Posterior cingulate gyrus (tissue), 11 donors: ENCODE data around the gene TSHZ3.
A peak's percentile ranks its signal among the peaks of the same experiment; 100 is the strongest.

ENCODE experiments used
- DNase-seq, 10 donors: peaks; one replicate each; pipeline versions ENCODE4 v3.0.0 to v3.0.0-alpha.2; 2020 to 2021; ENCODE audit warnings: mixed read lengths in 3 of 10
- intact Hi-C: fragments of 100-400 bp; cut with DNase I; formaldehyde crosslinking; loops from one replicate; pipeline ENCODE4 v1.15.1; 2023

TSHZ3 gene

DNA sequence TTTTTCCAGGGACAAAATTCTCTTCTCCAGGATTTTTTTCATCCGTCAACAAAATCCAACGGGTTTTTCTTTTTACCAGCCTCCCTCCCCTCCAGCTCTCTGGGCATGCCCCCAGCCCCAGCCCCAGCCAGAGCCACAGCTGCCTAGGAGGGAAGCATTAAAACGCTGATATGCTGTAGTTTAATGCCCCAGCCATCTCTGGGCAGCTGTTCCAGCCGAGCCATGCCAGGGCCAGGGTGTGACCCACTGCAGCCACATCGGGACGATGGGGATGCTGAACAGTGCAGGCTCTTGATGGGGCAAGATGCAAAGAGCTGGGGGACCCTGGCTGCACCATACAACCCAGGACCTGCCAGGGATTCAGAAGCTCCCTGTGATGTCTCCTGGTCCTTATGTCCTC is 32.1 kb downstream of the TSHZ3 start:
- intact Hi-C loops, result no loop called here
- peak in 1 of 10 donors; percentile 80 for DNase-seq

DNA sequence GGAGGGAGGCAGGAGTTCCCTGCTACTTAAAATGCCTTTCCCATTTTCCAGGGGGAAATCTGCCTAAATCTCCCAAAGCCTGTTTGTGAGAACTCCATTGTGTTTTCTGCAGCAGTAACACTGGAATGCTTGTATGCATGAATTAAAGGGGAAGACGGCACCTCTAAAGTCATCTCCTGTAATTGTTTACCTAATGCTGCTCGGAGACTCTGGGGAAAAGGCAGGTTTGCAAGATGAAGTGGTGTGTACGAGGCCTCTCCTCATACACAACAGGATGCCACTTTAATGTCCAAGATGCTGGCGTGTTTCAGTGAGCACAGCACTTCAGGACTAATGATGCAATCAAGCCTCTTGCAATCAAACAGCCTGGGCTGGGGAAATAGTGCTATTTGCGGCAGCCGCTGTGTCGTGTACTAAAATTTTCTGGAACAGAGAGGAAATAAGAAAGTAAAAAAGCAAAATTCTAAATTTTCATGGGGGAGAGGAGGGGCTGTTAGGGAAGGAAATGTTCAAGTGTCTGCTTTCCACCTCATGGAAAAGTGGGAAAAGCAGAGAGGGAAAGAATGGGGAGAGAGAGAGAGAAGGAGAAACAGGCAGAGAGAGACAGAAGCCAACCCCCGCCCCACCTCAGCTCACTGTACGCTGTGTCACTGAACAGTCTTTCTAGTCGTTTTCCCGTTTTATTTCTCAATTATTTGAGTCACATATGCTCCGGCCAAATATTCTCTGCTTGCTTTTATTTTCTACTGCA is 32.9 kb downstream of the TSHZ3 start:
- DNase-seq, result peak in 3 of 10 donors; percentile 38 to 86 (median 48)
- intact Hi-C loops, result no loop called here

DNA sequence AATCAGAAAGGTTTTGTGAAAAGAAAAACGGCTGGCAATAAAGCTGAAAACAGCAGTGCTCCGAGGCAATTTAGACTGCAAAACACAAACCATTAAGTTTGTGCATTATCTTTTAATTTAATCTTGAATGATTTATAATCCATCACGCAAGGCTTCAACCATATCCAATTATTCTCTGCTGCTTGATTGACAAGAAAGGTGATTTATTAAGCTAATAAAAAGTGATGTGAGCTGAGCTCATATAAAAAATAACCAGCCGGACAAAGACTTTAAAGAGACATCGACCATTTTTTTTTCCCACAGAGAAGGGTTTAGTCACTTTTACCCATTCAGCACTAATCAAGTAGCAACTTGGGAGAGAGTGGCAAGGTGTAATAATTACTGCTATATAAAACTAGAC is 33.6 kb downstream of the TSHZ3 start:
- no peak for DNase-seq
- intact Hi-C loops, result no loop called here

DNA sequence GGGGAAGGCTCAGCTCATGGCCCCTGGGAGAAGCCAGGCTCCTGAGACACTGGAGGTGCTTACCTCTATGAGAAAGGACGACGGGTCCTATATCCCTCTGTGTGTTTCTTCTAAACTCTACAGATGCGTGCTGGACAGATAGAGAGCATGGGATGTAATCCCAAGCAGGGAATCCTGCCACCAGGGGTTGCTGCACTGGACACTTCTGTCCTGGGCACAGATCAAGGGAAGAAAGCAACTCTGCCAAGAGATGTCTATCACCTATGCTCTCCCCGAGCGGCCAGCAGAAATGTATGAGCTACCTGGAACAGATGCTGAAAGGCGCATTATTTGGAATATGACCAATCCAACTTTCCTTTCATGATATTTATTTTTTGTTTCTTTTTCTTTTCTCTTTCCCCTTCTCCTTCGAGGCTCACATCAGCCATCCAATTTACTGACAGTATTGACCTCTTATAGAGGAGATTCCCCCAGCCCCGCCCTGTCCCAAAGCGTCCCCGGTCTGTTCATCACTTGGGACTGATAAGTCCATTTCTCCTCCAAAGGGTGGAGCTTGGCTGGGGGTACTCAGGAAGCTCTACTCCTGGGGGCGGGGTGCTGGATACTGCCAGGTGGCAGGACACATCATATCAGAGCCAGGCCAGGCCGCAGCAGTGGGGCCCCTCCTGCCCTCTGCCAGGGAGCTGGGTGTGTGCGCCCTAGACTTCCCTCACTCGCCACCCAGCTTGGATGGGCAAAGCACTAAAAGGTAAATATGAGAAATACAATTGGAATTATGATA is 34.2 kb downstream of the TSHZ3 start:
- intact Hi-C loops, result no loop called here
- DNase-seq, result peak in 1 of 10 donors; percentile 81

DNA sequence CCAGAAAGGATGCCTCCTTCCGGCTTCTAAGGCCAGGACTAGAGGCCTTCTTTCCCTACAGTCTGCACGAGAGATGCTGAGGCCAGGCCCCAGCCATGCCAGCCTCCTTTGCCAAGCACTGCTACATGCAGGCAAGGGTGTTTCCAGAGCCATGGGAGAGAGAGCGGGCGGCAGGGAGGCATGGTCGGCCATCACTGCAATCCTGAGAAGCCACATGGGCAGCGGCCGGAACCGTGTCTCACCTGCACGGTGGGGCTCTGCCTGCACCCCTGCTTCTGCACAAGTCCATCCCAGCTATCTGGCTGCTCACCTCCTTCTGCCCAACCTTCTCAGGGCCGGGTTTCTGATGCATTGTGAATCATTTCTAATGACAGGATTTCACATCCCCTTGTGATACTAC is 35.1 kb downstream of the TSHZ3 start:
- intact Hi-C loops, result no loop called here

DNA sequence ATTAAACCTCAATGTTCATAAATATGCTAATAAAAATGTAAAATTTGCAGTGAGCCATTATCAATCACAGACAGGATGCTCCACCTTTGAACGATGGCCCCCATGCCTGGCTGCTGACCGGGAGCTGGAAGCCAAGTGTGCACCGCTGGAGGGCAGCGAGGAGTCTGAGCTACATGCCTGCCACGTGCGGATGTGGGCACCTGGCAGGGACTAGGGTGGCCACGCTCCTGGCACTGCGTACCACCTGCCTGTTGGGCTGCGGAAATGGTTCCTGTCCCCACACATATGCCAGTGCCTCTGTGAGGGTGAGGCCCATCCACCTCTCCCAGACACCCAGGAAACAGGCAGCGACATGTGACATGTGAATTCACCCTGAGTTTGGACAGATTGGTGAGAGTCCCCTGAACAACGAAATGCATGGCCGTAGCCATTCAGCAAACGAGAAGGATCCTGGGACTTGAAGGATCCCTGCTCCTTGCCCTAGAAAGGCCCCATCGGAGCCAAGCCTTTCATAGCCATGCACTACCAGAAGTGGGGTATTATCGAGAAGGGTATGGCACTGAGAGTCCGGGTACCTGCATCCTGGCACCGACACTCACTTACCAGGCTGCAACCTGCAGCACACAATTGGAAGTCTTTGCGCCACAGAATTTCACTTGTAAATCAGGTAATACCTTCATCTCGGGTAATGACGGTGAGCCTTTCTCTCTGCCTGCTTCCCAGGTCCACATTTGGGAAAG is 35.8 kb downstream of the TSHZ3 start:
- peak in 2 of 10 donors; percentile 69 to 78 for DNase-seq

More for the DNA sequence above, 35.1 kb downstream of the TSHZ3 start:
- DNase-seq, result peak in 2 of 10 donors; percentile 72 to 86

DNA sequence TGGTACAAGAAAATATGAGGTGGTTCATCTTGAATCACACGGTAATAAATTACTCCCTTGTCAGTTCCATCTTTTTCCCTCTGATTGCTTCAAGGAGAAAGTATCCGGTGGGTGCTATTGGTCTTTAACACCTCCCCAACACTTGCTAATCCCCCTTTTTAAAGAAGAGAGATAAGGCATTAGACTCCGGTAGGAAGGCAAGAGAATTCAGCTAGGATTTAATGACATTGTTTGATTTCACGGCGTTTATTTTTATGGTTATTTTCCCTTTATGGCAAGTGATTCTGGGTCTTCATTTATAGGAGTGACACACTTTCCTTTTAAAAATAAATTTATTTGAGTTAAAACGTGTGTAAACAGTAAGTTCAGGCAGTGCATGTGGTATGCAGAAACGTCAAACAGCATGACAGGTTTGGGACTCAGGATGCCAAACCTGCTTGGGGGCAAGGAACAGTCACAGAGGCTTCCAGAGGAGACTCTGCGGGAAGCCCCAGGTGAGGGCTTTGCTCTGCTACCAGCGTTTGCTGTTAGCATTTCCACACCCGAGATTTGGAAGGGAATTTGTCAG is 36.5 kb downstream of the TSHZ3 start:
- intact Hi-C loops, result no loop called here
- peak in 1 of 10 donors; percentile 21 for DNase-seq

More for the DNA sequence above, 35.8 kb downstream of the TSHZ3 start:
- intact Hi-C loops, result no loop called here

DNA sequence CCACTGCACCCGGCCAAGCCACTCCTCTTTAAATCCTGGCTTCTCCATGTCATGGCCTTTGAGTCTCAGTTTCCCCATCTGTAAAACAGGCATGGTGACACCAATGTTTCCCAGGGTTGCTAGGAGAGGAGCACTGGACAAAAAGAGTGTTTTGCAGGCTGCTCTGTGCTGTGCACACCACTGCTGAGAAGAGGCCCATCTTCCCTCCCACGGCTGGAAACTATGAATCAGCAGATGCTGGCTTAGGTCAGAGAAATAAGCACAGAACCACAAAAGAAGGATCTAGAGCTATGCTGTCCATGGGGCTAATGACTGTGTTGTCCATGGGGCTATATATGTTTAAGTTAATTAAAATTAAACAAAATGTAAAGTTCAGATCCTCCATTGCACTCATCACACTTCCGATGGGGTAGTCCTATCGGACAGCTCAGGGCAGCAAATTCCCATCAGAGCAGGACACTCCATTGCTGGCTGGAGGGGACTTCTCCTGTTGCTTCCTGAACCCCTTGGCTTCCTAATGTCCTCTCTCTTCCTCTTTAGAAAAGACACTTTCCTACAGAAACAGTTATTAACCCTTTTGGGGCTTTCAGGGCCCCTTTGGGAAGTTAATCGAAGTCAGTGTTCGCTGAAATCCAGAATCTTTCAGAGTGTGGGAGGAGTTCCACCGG is 37.1 kb downstream of the TSHZ3 start:
- peak in 2 of 10 donors; percentile 67 to 89 for DNase-seq
- intact Hi-C loops, result no loop called here

DNA sequence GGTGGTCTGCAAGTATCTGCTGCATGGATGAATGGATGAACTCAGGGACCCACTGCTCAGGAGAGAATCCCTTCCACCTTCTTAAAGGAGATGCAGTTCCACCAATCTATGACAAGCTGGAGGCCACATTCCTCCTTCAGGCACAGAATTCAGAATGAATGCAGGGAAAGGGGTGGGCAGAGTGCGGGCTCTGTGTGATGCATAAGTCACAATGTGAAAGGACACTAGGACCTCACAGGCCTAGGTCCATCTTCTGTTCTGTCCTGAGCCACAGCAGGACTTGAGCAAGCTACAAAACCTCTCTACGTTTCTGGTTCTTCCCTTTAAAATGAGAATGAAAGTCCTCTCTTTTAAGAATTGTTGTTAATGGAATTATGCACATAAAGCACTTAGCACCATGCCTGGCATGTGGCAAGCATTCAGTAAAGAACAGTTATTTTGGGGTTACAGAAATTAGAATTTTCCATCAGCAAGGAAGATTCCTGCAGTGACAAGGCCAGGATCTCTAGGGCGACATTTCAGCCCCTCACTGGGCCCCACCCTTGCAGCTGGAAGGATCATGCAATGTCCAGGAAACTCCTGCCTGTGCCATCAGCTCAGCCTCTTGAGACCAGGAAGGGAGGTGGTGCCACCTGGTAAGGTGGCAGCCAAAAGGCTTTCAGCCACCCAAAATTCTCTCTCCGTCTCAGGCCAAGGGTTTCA is 38.7 kb downstream of the TSHZ3 start:
- intact Hi-C loops, result no loop called here
- peak in 2 of 10 donors; percentile 33 for DNase-seq

DNA sequence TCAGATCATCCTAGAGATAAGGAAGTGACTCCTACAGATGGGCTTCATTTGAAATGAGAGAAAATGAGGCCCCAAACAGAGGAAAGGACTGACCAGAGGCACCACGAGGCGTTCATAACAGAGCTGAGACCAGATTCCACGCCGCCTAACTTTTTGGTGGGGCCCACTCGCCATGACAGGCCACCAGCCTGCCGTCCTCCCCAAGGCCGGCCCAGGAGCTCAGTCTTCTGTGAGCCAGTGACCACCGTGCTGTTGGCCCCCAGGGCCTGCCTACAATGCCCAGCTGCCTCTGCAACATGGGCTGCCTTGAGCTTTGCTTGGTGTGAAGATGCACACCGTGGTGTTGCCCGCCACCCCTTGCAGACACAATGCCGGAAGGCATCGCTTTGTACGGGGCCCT is 40.5 kb downstream of the TSHZ3 start:
- DNase-seq, result peak in 2 of 10 donors; percentile 41 to 66
- intact Hi-C loops, result no loop called here

DNA sequence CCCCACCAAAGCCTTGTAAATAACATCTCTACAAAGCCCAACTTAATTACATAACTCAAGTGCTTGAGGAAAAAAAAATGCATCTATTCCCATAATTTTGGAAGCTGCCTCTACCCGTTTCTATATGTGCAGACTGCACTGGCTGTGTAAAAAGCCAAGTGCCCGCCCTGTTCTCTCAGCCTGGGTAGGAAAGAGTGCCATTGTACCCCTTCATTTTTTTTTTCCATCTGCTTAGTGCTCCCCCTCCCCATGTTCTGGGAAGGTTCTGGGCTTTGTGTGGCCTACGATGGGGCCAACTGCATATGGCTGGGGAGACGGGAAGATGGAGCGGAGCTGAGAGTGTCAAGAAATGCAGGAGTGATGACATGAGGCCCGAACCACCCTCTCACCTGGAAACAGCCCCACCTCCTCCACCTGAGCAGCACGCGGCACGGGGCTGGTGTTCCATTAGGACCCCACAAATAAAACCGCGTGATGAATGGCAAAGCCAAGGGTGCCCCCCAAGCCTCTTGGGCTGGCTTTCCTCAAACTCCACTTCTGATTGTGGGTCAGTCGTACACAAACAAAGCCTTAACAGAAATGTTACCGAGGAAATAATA is 42.1 kb downstream of the TSHZ3 start:
- intact Hi-C loops, result no loop called here
- DNase-seq, result peak in 1 of 10 donors; percentile 43

DNA sequence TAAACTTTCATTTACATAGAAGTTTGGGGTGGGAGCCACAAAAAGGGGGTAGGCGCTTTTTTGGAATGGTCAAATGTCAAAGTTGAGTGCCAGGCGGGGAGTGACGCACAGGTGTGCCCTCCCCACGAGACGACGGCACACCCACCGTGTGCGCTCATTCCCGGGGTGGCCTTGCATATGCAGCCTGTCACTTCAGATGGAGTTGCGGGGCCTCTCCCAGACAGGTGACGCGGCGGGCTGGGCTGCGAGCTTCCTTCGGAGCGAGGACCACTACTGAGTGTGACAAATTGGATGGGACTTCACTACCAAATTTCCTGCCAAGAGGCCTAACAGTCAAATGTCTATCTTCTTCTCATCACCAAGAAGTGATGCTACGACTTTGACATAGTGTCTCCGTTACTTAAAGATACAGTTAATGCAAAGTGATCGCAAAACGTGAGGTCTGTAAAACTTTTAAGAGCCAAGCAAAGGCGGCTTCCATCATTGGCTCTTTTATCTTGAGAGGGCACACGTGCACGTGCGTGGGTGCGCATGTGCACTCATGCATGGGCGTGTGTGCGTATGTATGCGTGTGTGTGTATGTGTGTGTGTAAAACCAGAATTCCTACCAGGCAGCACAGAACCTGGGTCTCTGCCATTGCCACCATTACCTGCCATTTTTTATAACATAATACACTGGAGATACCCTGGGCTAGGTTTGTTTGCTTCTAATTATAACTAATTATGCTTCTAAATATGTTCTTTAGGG is 43.1 kb downstream of the TSHZ3 start:
- intact Hi-C loops, result no loop called here
- DNase-seq, result peak in 1 of 10 donors; percentile 68

DNA sequence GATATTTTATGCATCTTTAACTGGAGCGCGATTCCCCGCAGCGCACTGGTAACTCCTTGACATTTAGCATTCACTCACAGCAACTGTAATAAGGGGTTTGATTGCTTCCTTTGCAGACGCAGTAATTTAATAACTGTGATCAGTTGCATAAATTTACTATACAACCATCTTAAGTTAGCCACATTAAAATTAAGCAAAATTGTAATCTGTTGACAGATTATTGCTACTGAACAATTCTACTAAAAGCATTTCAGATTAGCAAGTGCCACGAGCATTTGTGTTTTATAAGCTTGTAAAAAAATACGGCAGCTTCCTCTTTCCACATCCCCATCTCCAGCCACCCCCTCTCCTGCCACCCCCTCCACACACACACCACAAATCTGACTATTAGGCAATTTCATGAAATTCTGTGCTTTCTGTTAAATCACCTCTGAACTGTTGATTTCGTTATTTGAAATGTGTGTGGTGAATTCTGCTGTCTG is 44.4 kb downstream of the TSHZ3 start:
- peak in 1 of 10 donors; percentile 44 for DNase-seq
- intact Hi-C loops, result no loop called here

DNA sequence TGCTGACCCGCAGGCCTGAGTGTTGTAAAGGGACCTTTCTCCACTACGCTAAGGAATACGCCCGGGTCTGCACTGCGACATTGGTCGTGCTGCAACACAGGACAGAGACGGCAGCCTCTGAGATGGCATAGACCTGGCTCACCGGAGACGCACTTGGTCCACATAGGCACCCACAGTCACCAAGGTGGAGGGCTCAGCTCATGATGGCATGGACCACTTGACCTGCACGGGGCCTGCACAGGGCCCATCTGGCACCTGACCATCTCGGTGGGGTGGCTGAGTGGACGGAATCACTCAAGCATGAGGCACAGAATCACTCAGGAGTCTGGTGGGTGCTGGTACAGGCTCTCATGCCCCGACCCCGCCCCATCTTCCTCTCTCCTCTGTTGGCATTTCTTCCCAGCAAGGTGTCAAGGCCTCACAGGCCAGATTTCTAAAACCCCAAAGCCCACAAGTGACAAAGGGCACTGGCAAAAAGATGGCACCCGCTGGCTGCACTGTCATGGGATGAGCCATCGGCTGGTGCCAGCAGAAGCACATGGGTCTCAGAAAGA is 45.9 kb downstream of the TSHZ3 start:
- DNase-seq, result peak in 1 of 10 donors; percentile 71
- intact Hi-C loops, result no loop called here

DNA sequence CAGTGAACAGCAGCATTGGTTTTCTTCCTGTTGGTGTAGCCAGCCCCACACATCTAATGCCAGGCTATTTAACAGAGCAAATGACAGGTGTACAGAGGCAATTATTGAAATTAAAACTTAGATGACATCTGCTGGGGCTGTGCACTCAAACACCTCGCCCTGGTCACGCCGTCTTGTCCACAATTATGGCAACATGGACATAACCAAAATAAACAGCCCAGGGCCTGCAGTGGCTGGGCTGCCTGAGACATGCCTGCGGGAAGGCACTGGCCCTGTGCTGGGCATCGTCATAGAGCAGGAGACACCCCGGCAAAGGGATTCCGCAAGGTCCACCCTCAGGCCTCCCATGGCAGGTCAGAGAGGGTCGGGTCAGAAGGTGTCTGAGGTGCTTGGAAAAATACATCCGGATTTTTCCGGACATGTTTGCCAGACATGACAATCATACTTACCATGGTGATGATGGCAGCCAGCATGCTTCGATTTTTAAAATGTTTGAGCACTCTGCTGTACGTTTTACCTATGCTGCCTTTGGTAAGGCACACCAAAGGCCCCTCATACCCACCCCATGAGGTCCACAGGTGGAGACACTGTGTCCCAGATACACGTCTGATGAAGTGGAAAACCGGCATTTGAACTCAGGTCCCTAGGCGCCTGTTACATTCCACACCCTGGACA is 47.8 kb downstream of the TSHZ3 start:
- peak in 1 of 10 donors; percentile 65 for DNase-seq
- intact Hi-C loops, result no loop called here

DNA sequence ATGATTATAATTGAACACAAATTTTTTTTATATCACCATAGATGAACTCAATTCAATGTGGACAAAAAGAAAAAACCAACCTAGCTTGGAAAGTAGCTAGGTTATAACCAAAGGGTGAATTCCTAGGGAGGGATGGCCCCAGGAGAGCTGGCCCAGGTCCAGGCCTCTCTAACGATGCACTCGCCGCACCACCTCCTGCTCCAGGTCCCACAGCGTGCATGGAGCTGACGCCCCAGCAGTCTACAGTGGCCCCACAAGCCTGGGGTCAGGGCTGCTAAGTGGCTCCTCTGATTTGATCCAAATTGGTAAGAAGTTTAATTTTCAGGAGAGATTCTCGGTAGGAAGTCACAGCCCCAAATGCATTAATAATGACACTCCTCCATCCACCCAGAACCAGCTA is 48.8 kb downstream of the TSHZ3 start:
- peak in 1 of 10 donors; percentile 58 for DNase-seq
- intact Hi-C loops, result no loop called here

DNA sequence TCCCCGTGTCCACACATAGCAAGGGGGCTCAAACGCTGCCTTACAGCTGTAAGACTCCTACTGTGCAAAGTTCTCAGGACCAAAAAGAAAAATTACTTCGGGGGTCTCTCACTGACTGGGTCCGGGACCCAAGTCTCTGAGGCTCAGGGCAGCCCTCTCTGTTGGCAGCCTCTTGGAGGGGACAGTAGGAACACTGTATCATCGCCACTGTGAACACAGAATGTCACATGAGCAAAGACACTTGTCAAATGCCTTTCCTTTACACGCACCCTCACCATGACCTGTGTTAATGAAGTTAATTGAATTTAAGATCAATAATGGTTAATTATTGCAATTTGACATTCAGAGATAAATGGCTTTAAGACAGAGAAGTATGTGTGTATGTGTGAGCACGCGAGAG is 49.6 kb downstream of the TSHZ3 start:
- peak in 1 of 10 donors; percentile 4 for DNase-seq

More for the DNA sequence above, 49.6 kb downstream of the TSHZ3 start:
- intact Hi-C loops, result no loop called here
